MM.1S (cell line): ENCODE measurements around the gene KCNH1.

Source experiments
- DNase-seq: peaks from one replicate; pipeline ENCODE4 v3.0.0-alpha.2; 2015
- H2AFZ ChIP-seq: fragments of 300-600 bp; sonication (generic); 2 replicates; pipeline ENCODE4 v1.6.0; 2016; ENCODE audit warnings: antibody characterized with exemption, low read length
- H3F3A ChIP-seq: fragments of 300-600 bp; sonication (generic); 2 replicates; pipeline ENCODE4 v1.6.1; 2016; ENCODE audit warnings: mild to moderate bottlenecking, antibody characterized with exemption, low read length, moderate library complexity, mixed read lengths; ENCODE audit not compliant: insufficient read depth
- H3K27ac ChIP-seq: fragments of 300-600 bp; sonication (generic); 2 replicates; pipeline ENCODE4 v1.5.1; 2016; ENCODE audit warnings: mild to moderate bottlenecking, low read length
- H3K27me3 ChIP-seq: fragments of 300-600 bp; sonication (generic); replicated peaks from 2 replicates; pipeline ENCODE4 v1.6.0; 2016; ENCODE audit warnings: low read length; ENCODE audit not compliant: insufficient read depth
- H3K36me3 ChIP-seq: fragments of 300-600 bp; sonication (generic); replicated peaks from 2 replicates; pipeline ENCODE4 v1.6.1; 2016; ENCODE audit warnings: mild to moderate bottlenecking, low read length, mixed read lengths; ENCODE audit not compliant: insufficient read depth
- H3K4me1 ChIP-seq: fragments of 300-600 bp; sonication (generic); 2 replicates; pipeline ENCODE4 v1.6.1; 2016; ENCODE audit warnings: low read length, mixed read lengths
- H3K4me2 ChIP-seq: fragments of 300-600 bp; sonication (generic); 2 replicates; pipeline ENCODE4 v1.6.0; 2016; ENCODE audit warnings: low read depth, low read length
- H3K4me3 ChIP-seq: fragments of 300-600 bp; sonication (generic); 2 replicates; pipeline ENCODE4 v1.5.1; 2016; ENCODE audit warnings: low read length, mixed read lengths
- H3K79me2 ChIP-seq: fragments of 300-600 bp; sonication (generic); 2 replicates; pipeline ENCODE4 v1.6.1; 2016; ENCODE audit warnings: mixed run types, low read length, mixed read lengths
- H3K9ac ChIP-seq: fragments of 300-600 bp; sonication (generic); 2 replicates; pipeline ENCODE4 v1.6.1; 2016; ENCODE audit warnings: low read length, mixed read lengths
- H3K9me2 ChIP-seq: fragments of 300-600 bp; sonication (generic); replicated peaks from 2 replicates; pipeline ENCODE4 v1.6.1; 2016; ENCODE audit warnings: mild to moderate bottlenecking, low read length, mixed read lengths; ENCODE audit not compliant: insufficient read depth
- H3K9me3 ChIP-seq: fragments of 300-600 bp; sonication (generic); replicated peaks from 2 replicates; pipeline ENCODE4 v1.6.1; 2016; ENCODE audit warnings: mild to moderate bottlenecking, low read length, mixed read lengths; ENCODE audit not compliant: insufficient read depth
- H4K20me1 ChIP-seq: fragments of 300-600 bp; sonication (generic); 2 replicates; pipeline ENCODE4 v1.6.1; 2016; ENCODE audit warnings: mild to moderate bottlenecking, low read length, moderate library complexity, mixed read lengths; ENCODE audit not compliant: insufficient read depth
- CTCF ChIP-seq: fragments of 300-600 bp; sonication (generic); IDR thresholded peaks from 2 replicates; pipeline ENCODE4 v1.5.1; 2016; ENCODE audit warnings: antibody characterized with exemption, low read length, mixed read lengths
- EZH2 ChIP-seq: fragments of 300-600 bp; sonication (generic); optimal IDR thresholded peaks from 2 replicates; pipeline ENCODE3; 2017; ENCODE audit warnings: low read depth, mild to moderate bottlenecking, antibody characterized with exemption, low read length, mixed read lengths
- EZH2phosphoT487 ChIP-seq: fragments of 300-600 bp; sonication (generic); IDR thresholded peaks from 2 replicates; pipeline ENCODE4 v1.6.1; 2018; ENCODE audit warnings: antibody characterized with exemption, low read length

The KCNH1 gene

GRCh38 chr1:210692796-210693195 is 441.2 kb downstream of the KCNH1 start:
- Histone ChIP-seq H3K9ac (no peak overlapping the region), H3K27me3 (no peaks in the 10 kb centered on the region), H2AFZ (0 out of 2 replicates have a peak overlapping the region, but pooled peaks have one; percentile 14), H3K27ac (peak overlapping the region; percentile 59), H3K4me3 (no peak overlapping the region), H3K36me3 (no peaks in the 10 kb centered on the region), H3K4me1 (peaks cover 50% of the 10 kb centered on the region), H3K9me2 (no peaks in the 10 kb centered on the region), H3K9me3 (no peaks in the 10 kb centered on the region), H3F3A (peaks cover 32% of the 10 kb centered on the region), H3K4me2 (peak overlapping the region; percentile 9), H3K79me2 (no peaks in the 10 kb centered on the region), H4K20me1 (no peaks in the 10 kb centered on the region)
- DNase-seq = peak; percentile 84
- TF ChIP-seq EZH2 (no peak), EZH2phosphoT487 (no peak), CTCF (no peak)

GRCh38 chr1:210691039-210691610 is 442.8 kb downstream of the KCNH1 start:
- no peak overlapping the region for H3K9ac ChIP-seq
- TF ChIP-seq EZH2 = no peak
- TF ChIP-seq CTCF = no peak
- no peak for TF ChIP-seq EZH2phosphoT487

GRCh38 chr1:210690236-210690635 is 443.7 kb downstream of the KCNH1 start:
- H3K4me2 ChIP-seq = no peak overlapping the region
- H3K9ac ChIP-seq = no peak overlapping the region
- peaks cover 17% of the 10 kb centered on the region for H3F3A ChIP-seq
- no peaks in the 10 kb centered on the region for H3K27me3 ChIP-seq
- no peaks in the 10 kb centered on the region for H4K20me1 ChIP-seq
- no peaks in the 10 kb centered on the region for H3K79me2 ChIP-seq
- no peaks in the 10 kb centered on the region for H3K36me3 ChIP-seq
- H3K9me3 ChIP-seq = no peaks in the 10 kb centered on the region
- no peak overlapping the region for H3K27ac ChIP-seq
- no peak overlapping the region for H3K4me3 ChIP-seq
- no peak for DNase-seq
- no peak overlapping the region for H2AFZ ChIP-seq
- TF ChIP-seq EZH2 (no peak), CTCF (no peak), EZH2phosphoT487 (no peak)
- no peaks in the 10 kb centered on the region for H3K9me2 ChIP-seq
- H3K4me1 ChIP-seq = peaks cover 33% of the 10 kb centered on the region

More at GRCh38 chr1:210691039-210691610, 442.8 kb downstream of the KCNH1 start:
- H4K20me1 ChIP-seq = no peaks in the 10 kb centered on the region
- H3K9me3 ChIP-seq = no peaks in the 10 kb centered on the region
- peaks cover 35% of the 10 kb centered on the region for H3K4me1 ChIP-seq
- no peak for DNase-seq
- H2AFZ ChIP-seq = no peak overlapping the region
- H3K4me3 ChIP-seq = no peak overlapping the region
- H3K9me2 ChIP-seq = no peaks in the 10 kb centered on the region
- no peak overlapping the region for H3K27ac ChIP-seq
- no peak overlapping the region for H3K4me2 ChIP-seq
- H3K79me2 ChIP-seq = no peaks in the 10 kb centered on the region
- H3K36me3 ChIP-seq = no peaks in the 10 kb centered on the region
- H3F3A ChIP-seq = peaks cover 19% of the 10 kb centered on the region
- no peaks in the 10 kb centered on the region for H3K27me3 ChIP-seq
